Endothelial cell of umbilical vein (primary cell): ENCODE results near the gene RAB21. TPM values are rescaled to one million over a fixed set of nuclear protein-coding genes. Genes with fewer than 3 reads are reported as not detected.

Source experiments
- BruUV-seq: library from RNA; stranded (reverse); fragments of 400-500 nt; replicated peaks from 2 replicates; lab custom pipeline; 2021; lab: Mats Ljungman, UMichigan
- CTCF ChIA-PET: fragments of 300-600, 350-600 bp; sonication (Branson Sonifier 250); formaldehyde crosslinking; loops from one replicate; lab custom pipeline; 2021; ENCODE audit warnings: antibody characterized with exemption, inconsistent platforms; lab: Charles Lee
- POLR2A ChIA-PET: fragments of 300-600, 350-600 bp; sonication (Branson Sonifier 250); formaldehyde crosslinking; loops from one replicate; lab custom pipeline; 2021; ENCODE audit warnings: antibody characterized with exemption, inconsistent platforms; lab: Charles Lee
- DNase-seq: peaks from one replicate; pipeline ENCODE4 v3.0.0-alpha.2; 2011; ENCODE audit warnings: low read depth, low spot score
- FAIRE-seq: peaks from 2 replicates; lab custom pipeline; 2011; peaks lifted over from hg19 to GRCh38; lab: Jason Lieb, UNC
- H2AFZ ChIP-seq: 2 replicates; pipeline ENCODE4 v1.6.0; 2012; ENCODE audit warnings: low read depth, low read length, control low read depth, inconsistent platforms
- H3K27ac ChIP-seq: 2 replicates; pipeline ENCODE4 v1.5.1; 2011; ENCODE audit warnings: low read depth, mild to moderate bottlenecking, control low read depth, low read length, moderate library complexity; ENCODE audit not compliant: insufficient read depth
- H3K27me3 ChIP-seq, 2 experiments: 2 replicates each; pipeline versions ENCODE4 v1.6.0 to v1.6.1; 2011; ENCODE audit warnings: low read length in 2 of 2, mixed read lengths in 1 of 2; ENCODE audit not compliant: control insufficient read depth in 2 of 2, insufficient read depth in 2 of 2
- H3K36me3 ChIP-seq, 2 experiments: 2 replicates in 1 of 2; 3 replicates in 1 of 2; pipeline ENCODE4 v1.5.1; 2011; ENCODE audit warnings: low read length in 2 of 2, mild to moderate bottlenecking in 1 of 2, moderate library complexity in 1 of 2; ENCODE audit not compliant: control insufficient read depth in 2 of 2, insufficient read depth in 2 of 2; ENCODE audit errors: extremely low read depth in 1 of 2
- H3K4me1 ChIP-seq: 3 replicates; pipeline ENCODE4 v1.5.1; 2011; ENCODE audit warnings: mild to moderate bottlenecking, low read length; ENCODE audit not compliant: control insufficient read depth, insufficient read depth; ENCODE audit errors: extremely low read depth
- H3K4me2 ChIP-seq: 2 replicates; pipeline ENCODE4 v1.6.1; 2011; ENCODE audit warnings: low read length, control low read depth, mixed read lengths; ENCODE audit not compliant: insufficient read depth
- H3K4me3 ChIP-seq, 3 experiments: fragments of 200-600 bp in 1 of 3; sonication (generic), shearing (Covaris generic) in 1 of 3; replicated peaks in 1 of 3; 2 replicates each; pipeline ENCODE4 v1.5.1; 2011 to 2016; ENCODE audit warnings: control low read depth in 3 of 3, low read length in 3 of 3, mild to moderate bottlenecking in 2 of 3, inconsistent platforms in 1 of 3, low read depth in 1 of 3, moderate library complexity in 1 of 3; ENCODE audit not compliant: insufficient read depth in 1 of 3
- H3K79me2 ChIP-seq: 2 replicates; pipeline ENCODE4 v1.6.0; 2012; ENCODE audit warnings: low read length, inconsistent platforms; ENCODE audit not compliant: control insufficient read depth, insufficient read depth
- H3K9ac ChIP-seq: replicated peaks from 2 replicates; pipeline ENCODE3; 2011; ENCODE audit warnings: low read length, control low read depth; ENCODE audit not compliant: insufficient read depth; ENCODE audit errors: extremely low read depth
- H3K9me1 ChIP-seq: replicated peaks from 3 replicates; pipeline ENCODE4 v1.6.0; 2011; ENCODE audit warnings: mild to moderate bottlenecking, low read length; ENCODE audit not compliant: control insufficient read depth, insufficient read depth; ENCODE audit errors: extremely low read depth
- H3K9me3 ChIP-seq: replicated peaks from 2 replicates; pipeline ENCODE4 v1.5.1; 2012; ENCODE audit warnings: low read length, inconsistent platforms; ENCODE audit not compliant: control insufficient read depth, insufficient read depth
- H4K20me1 ChIP-seq: replicated peaks from 2 replicates; pipeline ENCODE3; 2011; ENCODE audit warnings: mild to moderate bottlenecking, low read length; ENCODE audit not compliant: control insufficient read depth, insufficient read depth; ENCODE audit errors: extremely low read depth
- FOS ChIP-seq: IDR thresholded peaks from 2 replicates; pipeline ENCODE4 v1.6.1; 2011; ENCODE audit warnings: mild to moderate bottlenecking, low read length, moderate library complexity, borderline replicate concordance; ENCODE audit not compliant: insufficient read depth
- GATA2 ChIP-seq: IDR thresholded peaks from 2 replicates; pipeline ENCODE4 v1.7.0; 2011; ENCODE audit warnings: low read depth, mild to moderate bottlenecking, moderate library complexity, mixed read lengths, low read length; ENCODE audit not compliant: insufficient read length, insufficient read depth
- JUN ChIP-seq: IDR thresholded peaks from 2 replicates; pipeline ENCODE4 v1.6.1; 2011; ENCODE audit warnings: borderline replicate concordance, low read depth; ENCODE audit not compliant: insufficient read length, insufficient read depth
- dilution Hi-C: fragments of 300-500 bp; cut with MboI; formaldehyde crosslinking; loops from one replicate; pipeline ENCODE4 v1.15.0; 2019; ENCODE audit warnings: low sequenced_read_pairs; ENCODE audit not compliant: extremely low pct_ligation_motif_present
- intact Hi-C: fragments of 100-400 bp; cut with micrococcal nuclease; formaldehyde crosslinking; loops from one replicate; pipeline ENCODE4 v1.10.0; 2022
- polyA plus RNA-seq, 4 experiments: library from polyadenylated mRNA; depleted of rRNA in 3 of 4; stranded (reverse) in 3 of 4; unstranded in 1 of 4; fragments of >200 nt; gene quantifications; 2 replicates each; pipeline versions ENCODE4 v1.2.1 to v1.2.3, GENCODE V29; 2011 to 2012; ENCODE audit warnings: missing spikeins in 1 of 4
- total RNA-seq: library from RNA; stranded (reverse); gene quantifications from 2 replicates; pipeline ENCODE4 v1.2.3, GENCODE V29; 2021
- TF ChIP-seq, protein P1 (sequence below), 2 donors: IDR thresholded peaks; 1 replicate in 1 of 2; 2 replicates in 1 of 2; pipeline ENCODE4 v1.5.1; 2011; ENCODE audit warnings: low read length in 2 of 2, mild to moderate bottlenecking in 2 of 2, moderate library complexity in 2 of 2, control low read depth in 1 of 2, inconsistent platforms in 1 of 2, low read depth in 1 of 2; ENCODE audit not compliant: insufficient read depth in 1 of 2; ENCODE audit errors: extremely low read depth in 1 of 2

Gene RAB21
- total and polyA plus RNA-seq, 2 donors (not counting 3 experiments of a cell fraction or from before 2014, with no cell fraction given) = 1.8 to 49.6 TPM

DNA sequence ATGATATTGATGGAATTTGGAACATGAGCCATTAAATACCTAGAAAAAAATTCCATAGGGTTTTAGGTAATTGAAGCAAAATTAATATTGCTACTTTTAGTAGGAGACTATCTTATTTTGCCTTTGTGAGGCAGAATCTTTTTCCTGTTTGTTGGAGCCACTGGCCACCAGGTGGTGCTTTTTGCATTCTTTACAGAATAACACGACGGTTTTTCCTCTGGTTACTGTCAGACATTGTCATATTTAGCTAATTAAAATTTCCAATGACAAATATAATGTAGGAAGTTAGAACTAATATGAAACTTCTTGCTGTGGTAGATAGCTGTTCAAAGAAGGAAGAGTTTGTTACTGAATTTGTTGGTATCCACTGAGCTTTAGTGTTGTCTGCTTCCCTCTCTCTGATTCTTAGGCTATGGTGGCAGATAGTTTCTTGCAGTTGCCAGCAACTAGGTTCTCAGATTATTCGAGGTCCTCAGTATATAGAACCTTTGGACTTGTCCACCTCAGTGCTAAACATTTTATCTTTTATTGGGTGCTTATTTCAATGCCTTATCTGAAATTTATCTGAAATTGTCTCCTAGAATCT, 25.7 kb downstream of the RAB21 start:
- Histone ChIP-seq H4K20me1 (no peaks in the 10 kb centered on the region), H3K9me3 (no peaks in the 10 kb centered on the region), H3K9me1 (no peaks in the 10 kb centered on the region), H3K36me3 (peaks cover 3 to 6% of the 10 kb centered on the region in 2 experiments), H3K4me1 (peaks cover 10% of the 10 kb centered on the region), H3K4me3 (no peak overlapping the region), H3K9ac (no peak overlapping the region), H3K27ac (no peak overlapping the region), H3K4me2 (no peak overlapping the region), H3K27me3 (no peaks in the 10 kb centered on the region), H2AFZ (no peak overlapping the region), H3K79me2 (peaks cover 5% of the 10 kb centered on the region)
- dilution Hi-C loops (no loop called here), intact Hi-C loops (loop anchor here (1.0 kb wide), 3 partner anchors 66 to 158 kb away; partner anchors contain the start of gene TPH2)
- DNase-seq (peak; percentile 71), FAIRE-seq (no peak)
- ChIA-PET POLR2A (interaction anchor here (1.0 kb wide), 1 partner anchor 66 kb away, joined by 3 read pairs; no protein-coding TSS in a partner anchor), CTCF (interaction anchor here (0.6 to 4.2 kb wide), 36 partner anchors 9 to 237 kb away, joined by 3 to 115 read pairs (median 4); partner anchors contain the start of genes TBC1D15 and TPH2)
- no peak for TF ChIP-seq JUN
- no peak for TF ChIP-seq FOS
- no peak for TF ChIP-seq GATA2
- TF ChIP-seq, protein P1, sequence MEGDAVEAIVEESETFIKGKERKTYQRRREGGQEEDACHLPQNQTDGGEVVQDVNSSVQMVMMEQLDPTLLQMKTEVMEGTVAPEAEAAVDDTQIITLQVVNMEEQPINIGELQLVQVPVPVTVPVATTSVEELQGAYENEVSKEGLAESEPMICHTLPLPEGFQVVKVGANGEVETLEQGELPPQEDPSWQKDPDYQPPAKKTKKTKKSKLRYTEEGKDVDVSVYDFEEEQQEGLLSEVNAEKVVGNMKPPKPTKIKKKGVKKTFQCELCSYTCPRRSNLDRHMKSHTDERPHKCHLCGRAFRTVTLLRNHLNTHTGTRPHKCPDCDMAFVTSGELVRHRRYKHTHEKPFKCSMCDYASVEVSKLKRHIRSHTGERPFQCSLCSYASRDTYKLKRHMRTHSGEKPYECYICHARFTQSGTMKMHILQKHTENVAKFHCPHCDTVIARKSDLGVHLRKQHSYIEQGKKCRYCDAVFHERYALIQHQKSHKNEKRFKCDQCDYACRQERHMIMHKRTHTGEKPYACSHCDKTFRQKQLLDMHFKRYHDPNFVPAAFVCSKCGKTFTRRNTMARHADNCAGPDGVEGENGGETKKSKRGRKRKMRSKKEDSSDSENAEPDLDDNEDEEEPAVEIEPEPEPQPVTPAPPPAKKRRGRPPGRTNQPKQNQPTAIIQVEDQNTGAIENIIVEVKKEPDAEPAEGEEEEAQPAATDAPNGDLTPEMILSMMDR (IDR thresholded peaks at IDR 0.05; ENCODE audit: extremely low read depth in 1 of 2, insufficient read depth in 1 of 2, low read depth in 1 of 2, low read length in 2 of 2) = peak; percentile 47 to 61
- BruUV-seq = no TSS peak
